HEK293 (cell line): ENCODE measurements around the gene C1QL1.

Experiments
- CTCF ChIA-PET: fragments of 350-600 bp; formaldehyde crosslinking; extraction: SDS; loops from one replicate; lab custom pipeline; 2021; ENCODE audit warnings: antibody characterized with exemption; lab: Yijun Ruan, JAX
- POLR2A ChIA-PET: fragments of 300-600 bp; formaldehyde crosslinking; extraction: SDS; loops from one replicate; lab custom pipeline; 2020; ENCODE audit warnings: antibody characterized with exemption, inconsistent platforms; lab: Yijun Ruan, JAX
- H3K27ac ChIP-seq: fragments of 200-500 bp; sonication (Bioruptor generic); 2 replicates; pipeline ENCODE4 v1.5.1; 2014; ENCODE audit warnings: low read depth, low read length, control low read depth, inconsistent platforms; ENCODE audit errors: extremely low read depth
- H3K36me3 ChIP-seq, 2 experiments: fragments of 200-500 bp in 1 of 2; sonication (Bioruptor generic) in 1 of 2; 1 replicate in 1 of 2; 2 replicates in 1 of 2; pipeline ENCODE4 v1.5.1; 2014 to 2017; ENCODE audit warnings: inconsistent platforms in 2 of 2, low read length in 2 of 2; ENCODE audit not compliant: control insufficient read depth in 2 of 2, insufficient read depth in 1 of 2
- H3K4me1 ChIP-seq: fragments of 200-500 bp; sonication (Bioruptor generic); 2 replicates; pipeline ENCODE4 v1.5.1; 2014; ENCODE audit warnings: mild to moderate bottlenecking, low read length, inconsistent platforms; ENCODE audit not compliant: control insufficient read depth, insufficient read depth
- H3K4me3 ChIP-seq: 2 replicates; pipeline ENCODE4 v1.5.1; 2011; ENCODE audit warnings: low read depth, mild to moderate bottlenecking, control low read depth, low read length, moderate library complexity
- H3K9me3 ChIP-seq: fragments of 200-500 bp; sonication (Bioruptor generic); 2 replicates; pipeline ENCODE4 v1.5.1; 2014; ENCODE audit warnings: low read depth, low read length, inconsistent platforms; ENCODE audit not compliant: control insufficient read depth, insufficient read depth
- EGR2 ChIP-seq: fragments of 450-650 bp; formaldehyde crosslinking; IDR thresholded peaks from 2 replicates; pipeline ENCODE4 v1.5.1; 2016; ENCODE audit warnings: low read depth, missing biosample characterization, missing genetic modification characterization
- PRDM10 ChIP-seq: fragments of 450-650 bp; formaldehyde crosslinking; IDR thresholded peaks from 2 replicates; pipeline ENCODE4 v1.5.1; 2016; ENCODE audit warnings: missing biosample characterization, missing genetic modification characterization
- SCRT1 ChIP-seq: fragments of 450-650 bp; formaldehyde crosslinking; IDR thresholded peaks from 2 replicates; pipeline ENCODE4 v1.5.1; 2016; ENCODE audit warnings: missing biosample characterization, missing genetic modification characterization, borderline replicate concordance
- SETDB1 ChIP-seq: IDR thresholded peaks from one replicate; pipeline ENCODE4 v1.6.1; 2017; ENCODE audit warnings: mild to moderate bottlenecking, low read length, moderate library complexity, mixed read lengths; ENCODE audit not compliant: insufficient read length
- ZBTB17 ChIP-seq: fragments of 450-650 bp; formaldehyde crosslinking; IDR thresholded peaks from 2 replicates; pipeline ENCODE4 v1.5.1; 2016; ENCODE audit warnings: missing biosample characterization, missing genetic modification characterization
- ZNF169 ChIP-seq: fragments of 450-650 bp; formaldehyde crosslinking; IDR thresholded peaks from 2 replicates; pipeline ENCODE4 v1.5.1; 2016; ENCODE audit warnings: missing biosample characterization, missing genetic modification characterization
- ZNF174 ChIP-seq: fragments of 450-650 bp; formaldehyde crosslinking; IDR thresholded peaks from 2 replicates; pipeline ENCODE4 v1.5.0; 2017; ENCODE audit warnings: missing biosample characterization, mild to moderate bottlenecking, missing genetic modification characterization
- ZNF184 ChIP-seq: fragments of 450-650 bp; IDR thresholded peaks from 2 replicates; pipeline ENCODE4 v1.5.1; 2018; ENCODE audit warnings: missing biosample characterization, mild to moderate bottlenecking, missing genetic modification characterization
- ZNF23 ChIP-seq: fragments of 450-650 bp; formaldehyde crosslinking; IDR thresholded peaks from 2 replicates; pipeline ENCODE4 v1.5.1; 2016; ENCODE audit warnings: missing biosample characterization, missing genetic modification characterization, borderline replicate concordance
- ZNF266 ChIP-seq: fragments of 450-650 bp; formaldehyde crosslinking; IDR thresholded peaks from 2 replicates; pipeline ENCODE4 v1.5.1; 2016; ENCODE audit warnings: missing biosample characterization, missing genetic modification characterization, low read depth
- ZNF354C ChIP-seq: fragments of 450-650 bp; formaldehyde crosslinking; IDR thresholded peaks from 2 replicates; pipeline ENCODE4 v1.5.1; 2016; ENCODE audit warnings: missing biosample characterization, missing genetic modification characterization, low read depth, borderline replicate concordance
- ZNF37A ChIP-seq: fragments of 450-650 bp; IDR thresholded peaks from 2 replicates; pipeline ENCODE4 v1.5.1; 2018; ENCODE audit warnings: missing biosample characterization, missing genetic modification characterization
- ZNF544 ChIP-seq: fragments of 450-650 bp; formaldehyde crosslinking; IDR thresholded peaks from 2 replicates; pipeline ENCODE4 v1.5.0; 2017; ENCODE audit warnings: missing biosample characterization, missing genetic modification characterization
- ZNF623 ChIP-seq: fragments of 450-650 bp; formaldehyde crosslinking; IDR thresholded peaks from 2 replicates; pipeline ENCODE4 v1.5.1; 2016; ENCODE audit warnings: missing biosample characterization, missing genetic modification characterization
- ZNF768 ChIP-seq: fragments of 450-650 bp; formaldehyde crosslinking; IDR thresholded peaks from 2 replicates; pipeline ENCODE4 v1.5.1; 2018; ENCODE audit warnings: missing biosample characterization, mild to moderate bottlenecking, missing genetic modification characterization
- ZNF792 ChIP-seq: fragments of 450-650 bp; formaldehyde crosslinking; IDR thresholded peaks from 2 replicates; pipeline ENCODE4 v1.5.1; 2016; ENCODE audit warnings: missing biosample characterization, missing genetic modification characterization
- TF ChIP-seq, protein P1 (sequence below): fragments of 450-650 bp; formaldehyde crosslinking; conservative IDR thresholded peaks from 2 replicates; pipeline ENCODE4 v1.5.1; 2016; ENCODE audit warnings: low read depth, missing biosample characterization, missing genetic modification characterization
- TF ChIP-seq, protein P2 (sequence below): fragments of 450-650 bp; formaldehyde crosslinking; conservative IDR thresholded peaks from 2 replicates; pipeline ENCODE4 v1.5.1; 2016; ENCODE audit warnings: low read depth, missing biosample characterization, missing genetic modification characterization

Gene C1QL1

DNA sequence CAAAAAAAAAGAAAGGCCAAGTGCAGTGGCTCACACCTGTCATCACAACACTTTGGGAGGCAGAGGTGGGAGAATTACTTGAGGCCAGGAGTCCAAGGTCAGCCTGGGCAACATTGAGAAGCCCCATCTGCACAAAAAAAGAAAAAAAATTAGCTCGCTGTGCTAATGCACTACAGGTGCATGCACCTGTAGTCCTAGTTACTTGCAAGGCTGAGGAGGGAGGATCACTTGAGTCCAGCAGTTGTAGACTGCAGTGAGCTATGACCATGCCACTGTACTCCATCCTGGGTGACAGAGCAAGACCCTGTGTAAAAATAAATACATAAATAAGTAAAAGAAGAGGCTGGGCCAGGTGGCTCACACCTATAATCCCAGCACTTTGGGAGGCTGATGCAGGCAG lies 43.7 kb upstream of the C1QL1 start:
- H3K9me3 ChIP-seq, result no peaks in the 10 kb centered on the region
- no peaks in the 10 kb centered on the region for H3K36me3 ChIP-seq
- POLR2A ChIA-PET, result interaction anchor here (0.7 kb wide), 1 partner anchor 50 kb away, joined by 6 read pairs; no protein-coding TSS in a partner anchor
- CTCF ChIA-PET, result interaction anchor here (0.6 to 3.3 kb wide), 8 partner anchors 8 to 414 kb away, joined by 3 to 18 read pairs (median 4); partner anchors contain the start of gene ACBD4
- TF ChIP-seq ZBTB17 (no peak), ZNF184 (tag by site-specific recombination) (no peak), ZNF266 (tag by site-specific recombination) (no peak), SCRT1 (peak; percentile 91; the same call in 1 of the 2 replicates), ZNF169 (tag by site-specific recombination) (no peak), SETDB1 (no peak), ZNF37A (tag by site-specific recombination) (no peak)
- TF ChIP-seq, protein P1, sequence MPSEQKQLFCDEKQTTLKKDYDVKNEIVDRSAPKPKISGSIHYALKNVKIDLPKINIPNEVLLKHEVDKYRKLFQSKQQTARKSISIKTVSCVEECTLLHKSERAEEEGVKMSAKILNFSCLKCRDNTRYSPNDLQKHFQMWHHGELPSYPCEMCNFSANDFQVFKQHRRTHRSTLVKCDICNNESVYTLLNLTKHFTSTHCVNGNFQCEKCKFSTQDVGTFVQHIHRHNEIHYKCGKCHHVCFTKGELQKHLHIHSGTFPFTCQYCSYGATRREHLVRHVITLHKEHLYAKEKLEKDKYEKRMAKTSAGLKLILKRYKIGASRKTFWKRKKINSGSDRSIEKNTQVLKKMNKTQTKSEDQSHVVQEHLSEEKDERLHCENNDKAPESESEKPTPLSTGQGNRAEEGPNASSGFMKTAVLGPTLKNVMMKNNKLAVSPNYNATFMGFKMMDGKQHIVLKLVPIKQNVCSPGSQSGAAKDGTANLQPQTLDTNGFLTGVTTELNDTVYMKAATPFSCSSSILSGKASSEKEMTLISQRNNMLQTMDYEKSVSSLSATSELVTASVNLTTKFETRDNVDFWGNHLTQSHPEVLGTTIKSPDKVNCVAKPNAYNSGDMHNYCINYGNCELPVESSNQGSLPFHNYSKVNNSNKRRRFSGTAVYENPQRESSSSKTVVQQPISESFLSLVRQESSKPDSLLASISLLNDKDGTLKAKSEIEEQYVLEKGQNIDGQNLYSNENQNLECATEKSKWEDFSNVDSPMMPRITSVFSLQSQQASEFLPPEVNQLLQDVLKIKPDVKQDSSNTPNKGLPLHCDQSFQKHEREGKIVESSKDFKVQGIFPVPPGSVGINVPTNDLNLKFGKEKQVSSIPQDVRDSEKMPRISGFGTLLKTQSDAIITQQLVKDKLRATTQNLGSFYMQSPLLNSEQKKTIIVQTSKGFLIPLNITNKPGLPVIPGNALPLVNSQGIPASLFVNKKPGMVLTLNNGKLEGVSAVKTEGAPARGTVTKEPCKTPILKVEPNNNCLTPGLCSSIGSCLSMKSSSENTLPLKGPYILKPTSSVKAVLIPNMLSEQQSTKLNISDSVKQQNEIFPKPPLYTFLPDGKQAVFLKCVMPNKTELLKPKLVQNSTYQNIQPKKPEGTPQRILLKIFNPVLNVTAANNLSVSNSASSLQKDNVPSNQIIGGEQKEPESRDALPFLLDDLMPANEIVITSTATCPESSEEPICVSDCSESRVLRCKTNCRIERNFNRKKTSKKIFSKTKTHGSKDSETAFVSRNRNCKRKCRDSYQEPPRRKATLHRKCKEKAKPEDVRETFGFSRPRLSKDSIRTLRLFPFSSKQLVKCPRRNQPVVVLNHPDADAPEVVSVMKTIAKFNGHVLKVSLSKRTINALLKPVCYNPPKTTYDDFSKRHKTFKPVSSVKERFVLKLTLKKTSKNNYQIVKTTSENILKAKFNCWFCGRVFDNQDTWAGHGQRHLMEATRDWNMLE (tag by site-specific recombination), result no peak
- H3K4me3 ChIP-seq, result no peak overlapping the region
- H3K4me1 ChIP-seq, result peaks cover 3% of the 10 kb centered on the region; the same call in 1 of the 2 replicates
- H3K27ac ChIP-seq, result no peak overlapping the region

DNA sequence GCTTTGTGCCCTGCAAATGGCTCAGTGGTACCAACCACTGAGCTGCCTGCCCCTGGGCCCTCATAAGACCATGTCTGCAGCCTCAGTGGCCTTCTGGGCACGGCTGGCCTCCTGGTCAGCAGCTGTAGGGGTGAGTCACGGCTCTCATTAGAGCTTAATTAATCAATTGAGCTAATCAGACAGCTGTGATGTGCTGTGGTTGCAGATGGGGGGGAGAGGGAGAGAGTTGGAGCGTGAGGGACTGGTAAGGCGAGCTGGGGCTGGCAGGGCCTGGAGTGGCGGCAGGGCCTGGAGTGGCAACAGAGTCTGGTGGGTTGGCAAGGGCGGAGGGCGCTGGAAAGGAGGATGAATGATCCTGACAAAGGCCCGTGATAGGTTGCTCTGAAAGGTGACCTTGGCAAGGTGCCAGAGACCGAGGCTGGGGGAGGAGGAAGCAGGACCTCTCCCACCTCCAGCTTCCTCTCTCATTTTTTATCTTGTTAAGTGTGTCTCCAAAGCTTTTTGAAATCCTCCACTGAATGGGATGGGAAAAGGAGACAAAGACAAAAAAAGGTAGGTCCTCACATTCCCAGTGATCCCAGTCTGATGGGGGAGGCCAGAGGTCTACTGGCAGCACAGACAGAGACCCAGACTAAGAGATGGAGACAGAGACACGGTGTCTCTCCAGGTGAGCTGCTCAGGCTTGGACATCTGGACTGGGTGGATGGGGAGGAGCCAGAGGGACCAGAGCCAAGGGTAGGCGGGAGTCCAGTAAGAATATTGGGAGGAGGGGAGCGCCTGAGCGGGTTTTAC lies 41.8 kb upstream of the C1QL1 start:
- CTCF ChIA-PET, result interaction anchor here (0.6 to 3.3 kb wide), 5 partner anchors 12 to 151 kb away, joined by 3 to 18 read pairs (median 3); partner anchors contain the start of gene ACBD4
- no peaks in the 10 kb centered on the region for H3K9me3 ChIP-seq
- H3K27ac ChIP-seq, result no peak overlapping the region
- H3K4me3 ChIP-seq, result no peak overlapping the region
- POLR2A ChIA-PET, result no interaction called here
- peaks cover 3% of the 10 kb centered on the region; the same call in 1 of the 2 replicates for H3K4me1 ChIP-seq
- H3K36me3 ChIP-seq, result no peaks in the 10 kb centered on the region
- TF ChIP-seq ZNF174 (no peak), ZNF23 (tag by site-specific recombination) (no peak), ZNF544 (tag by site-specific recombination) (0 out of 2 replicates have a peak, but pooled peaks have one; percentile 34), EGR2 (tag by site-specific recombination) (peak; percentile 43)
- TF ChIP-seq, all 188 proteins: peak for 2

DNA sequence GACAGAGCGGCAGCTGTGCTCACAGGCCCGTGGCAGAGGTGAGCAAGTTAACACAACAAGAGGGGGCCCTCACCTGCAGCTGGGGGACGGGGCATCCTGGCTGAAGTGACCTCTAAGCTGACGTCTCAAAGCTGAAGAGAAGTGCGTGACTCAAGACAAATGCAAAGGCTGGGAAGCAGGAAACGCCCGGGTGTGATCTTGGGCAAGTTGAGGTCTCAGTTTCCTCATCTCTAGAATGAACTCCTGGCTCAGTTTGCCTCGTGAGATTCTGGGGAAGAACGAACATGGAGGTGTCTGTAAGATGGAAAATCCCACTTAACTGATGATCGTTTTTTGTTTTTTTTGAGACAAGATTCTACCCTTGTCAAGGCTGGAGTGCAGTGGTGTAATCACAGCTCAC lies 40.1 kb upstream of the C1QL1 start:
- H3K9me3 ChIP-seq, result no peaks in the 10 kb centered on the region
- CTCF ChIA-PET, result interaction anchor here (0.9 kb wide), 1 partner anchor 62 kb away, joined by 4 read pairs; no protein-coding TSS in a partner anchor
- no peak overlapping the region for H3K27ac ChIP-seq
- H3K4me1 ChIP-seq, result peaks cover 3% of the 10 kb centered on the region; the same call in 1 of the 2 replicates
- POLR2A ChIA-PET, result no interaction called here
- H3K36me3 ChIP-seq, result no peaks in the 10 kb centered on the region
- no peak overlapping the region for H3K4me3 ChIP-seq
- TF ChIP-seq ZNF623 (no peak), ZNF768 (tag by site-specific recombination) (no peak), ZNF792 (tag by site-specific recombination) (no peak), ZNF354C (tag by site-specific recombination) (no peak), PRDM10 (tag by site-specific recombination) (no peak)
- TF ChIP-seq, protein P2, sequence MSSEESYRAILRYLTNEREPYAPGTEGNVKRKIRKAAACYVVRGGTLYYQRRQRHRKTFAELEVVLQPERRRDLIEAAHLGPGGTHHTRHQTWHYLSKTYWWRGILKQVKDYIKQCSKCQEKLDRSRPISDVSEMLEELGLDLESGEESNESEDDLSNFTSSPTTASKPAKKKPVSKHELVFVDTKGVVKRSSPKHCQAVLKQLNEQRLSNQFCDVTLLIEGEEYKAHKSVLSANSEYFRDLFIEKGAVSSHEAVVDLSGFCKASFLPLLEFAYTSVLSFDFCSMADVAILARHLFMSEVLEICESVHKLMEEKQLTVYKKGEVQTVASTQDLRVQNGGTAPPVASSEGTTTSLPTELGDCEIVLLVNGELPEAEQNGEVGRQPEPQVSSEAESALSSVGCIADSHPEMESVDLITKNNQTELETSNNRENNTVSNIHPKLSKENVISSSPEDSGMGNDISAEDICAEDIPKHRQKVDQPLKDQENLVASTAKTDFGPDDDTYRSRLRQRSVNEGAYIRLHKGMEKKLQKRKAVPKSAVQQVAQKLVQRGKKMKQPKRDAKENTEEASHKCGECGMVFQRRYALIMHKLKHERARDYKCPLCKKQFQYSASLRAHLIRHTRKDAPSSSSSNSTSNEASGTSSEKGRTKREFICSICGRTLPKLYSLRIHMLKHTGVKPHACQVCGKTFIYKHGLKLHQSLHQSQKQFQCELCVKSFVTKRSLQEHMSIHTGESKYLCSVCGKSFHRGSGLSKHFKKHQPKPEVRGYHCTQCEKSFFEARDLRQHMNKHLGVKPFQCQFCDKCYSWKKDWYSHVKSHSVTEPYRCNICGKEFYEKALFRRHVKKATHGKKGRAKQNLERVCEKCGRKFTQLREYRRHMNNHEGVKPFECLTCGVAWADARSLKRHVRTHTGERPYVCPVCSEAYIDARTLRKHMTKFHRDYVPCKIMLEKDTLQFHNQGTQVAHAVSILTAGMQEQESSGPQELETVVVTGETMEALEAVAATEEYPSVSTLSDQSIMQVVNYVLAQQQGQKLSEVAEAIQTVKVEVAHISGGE (tag by site-specific recombination), result no peak
